GM19193 (cell line): ENCODE data around the gene ADAMTS13.

Experiments used
- POLR2A ChIP-seq: IDR thresholded peaks from 4 replicates; pipeline ENCODE4 v1.6.1; 2011; ENCODE audit not compliant: insufficient read depth, insufficient read length; ENCODE audit errors: extremely low read depth

The ADAMTS13 gene

DNA sequence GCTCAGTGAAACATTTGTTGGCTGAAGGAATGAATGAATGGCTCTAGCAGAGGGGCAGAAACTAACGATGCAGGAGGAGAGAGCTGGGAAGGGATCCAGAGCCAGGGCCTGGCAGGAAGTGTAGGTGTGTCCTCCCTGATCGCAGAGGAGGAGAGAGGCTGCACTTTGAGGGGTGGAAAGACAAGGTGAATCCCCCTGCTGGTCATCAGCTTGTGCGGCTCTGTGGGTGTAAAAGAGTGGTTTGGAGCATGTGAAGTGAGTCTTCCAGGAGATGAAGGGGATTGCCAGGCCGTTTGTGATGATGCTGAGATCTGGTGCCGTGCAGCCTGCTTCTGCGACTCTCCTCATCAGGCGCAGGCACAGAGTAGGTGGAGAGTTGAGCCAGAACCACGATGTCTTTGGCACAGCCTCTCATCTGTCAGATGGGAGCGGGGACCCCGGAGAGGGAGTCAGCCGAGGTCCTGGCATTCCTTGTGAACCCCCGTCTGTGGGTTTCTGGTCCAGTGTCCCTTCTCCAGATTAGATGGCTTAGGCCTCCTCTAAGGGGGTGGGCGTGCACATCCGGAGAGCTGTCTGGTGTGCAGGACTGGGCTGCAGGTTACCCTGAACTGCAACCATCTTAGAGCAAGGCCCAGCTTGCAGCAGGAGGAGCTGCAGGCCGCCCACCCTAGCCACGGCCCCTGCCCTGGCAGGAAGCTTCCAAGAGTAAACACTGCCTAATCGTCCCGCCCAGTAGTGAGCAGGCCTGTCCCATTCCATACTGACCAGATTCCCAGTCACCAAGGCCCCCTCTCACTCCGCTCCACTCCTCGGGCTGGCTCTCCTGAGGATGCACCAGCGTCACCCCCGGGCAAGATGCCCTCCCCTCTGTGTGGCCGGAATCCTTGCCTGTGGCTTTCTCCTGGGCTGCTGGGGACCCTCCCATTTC is at the start of gene ADAMTS13:
ADAMTS13 (plus strand) TSS at position 753 of the 928 bp plus-strand sequence; CDS start at position 830, 77 bp downstream.
- TF ChIP-seq POLR2A, result no peak

DNA sequence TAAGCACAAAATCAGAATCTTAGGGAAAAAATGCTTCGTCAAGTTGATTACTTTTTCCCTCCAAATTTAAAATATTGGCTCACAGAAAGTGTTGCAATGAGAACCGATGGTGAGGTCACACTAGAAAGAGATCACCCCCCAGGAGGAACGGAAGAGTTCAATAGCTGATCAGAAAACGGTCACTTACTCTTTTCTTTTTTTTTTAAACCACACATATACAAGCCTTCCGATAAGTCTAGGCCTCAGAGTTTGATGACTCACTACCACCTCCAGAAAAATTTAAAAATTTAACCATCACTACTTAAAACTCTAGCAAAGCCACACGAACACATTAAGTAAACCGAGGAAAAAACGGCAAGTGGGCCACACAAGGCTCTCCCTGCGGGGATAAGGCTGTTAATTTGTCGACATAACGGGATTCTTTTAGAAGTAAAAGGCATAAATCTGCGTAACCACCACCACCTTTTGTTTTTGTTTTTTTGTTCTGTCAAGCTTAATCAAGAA is 47.5 kb upstream of the ADAMTS13 start:
- no peak for TF ChIP-seq POLR2A

DNA sequence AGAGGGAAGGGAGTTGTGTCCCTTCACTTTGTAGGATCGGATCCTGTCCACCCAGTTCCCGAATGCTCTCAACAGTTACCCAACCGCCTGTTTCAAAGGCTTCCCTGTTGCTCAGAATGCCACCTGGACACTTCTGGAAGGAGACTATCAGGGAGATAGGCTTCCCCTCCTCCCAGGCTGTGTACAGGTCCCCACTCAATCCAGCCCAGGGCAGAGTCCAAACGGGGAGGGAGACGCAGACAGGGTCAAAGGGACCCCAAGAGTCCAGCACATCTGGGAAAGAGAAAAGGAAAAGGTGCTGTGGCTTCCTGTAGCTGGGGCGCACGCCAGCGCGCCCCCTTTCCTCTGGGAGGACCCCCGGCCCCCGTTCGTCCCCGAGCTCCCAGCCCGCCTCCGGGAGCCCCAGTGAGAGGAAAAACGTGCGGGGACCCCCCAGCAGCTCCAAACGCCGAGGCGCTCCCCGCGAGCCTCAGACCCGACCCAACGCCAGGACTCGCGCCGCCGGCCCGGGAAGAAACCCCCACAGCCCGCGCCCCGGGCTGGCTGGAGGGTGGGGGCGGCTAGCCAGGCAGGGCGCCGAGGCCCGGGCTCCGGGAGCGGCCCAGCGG is 46.9 kb upstream of the ADAMTS13 start:
- TF ChIP-seq POLR2A, result no peak

DNA sequence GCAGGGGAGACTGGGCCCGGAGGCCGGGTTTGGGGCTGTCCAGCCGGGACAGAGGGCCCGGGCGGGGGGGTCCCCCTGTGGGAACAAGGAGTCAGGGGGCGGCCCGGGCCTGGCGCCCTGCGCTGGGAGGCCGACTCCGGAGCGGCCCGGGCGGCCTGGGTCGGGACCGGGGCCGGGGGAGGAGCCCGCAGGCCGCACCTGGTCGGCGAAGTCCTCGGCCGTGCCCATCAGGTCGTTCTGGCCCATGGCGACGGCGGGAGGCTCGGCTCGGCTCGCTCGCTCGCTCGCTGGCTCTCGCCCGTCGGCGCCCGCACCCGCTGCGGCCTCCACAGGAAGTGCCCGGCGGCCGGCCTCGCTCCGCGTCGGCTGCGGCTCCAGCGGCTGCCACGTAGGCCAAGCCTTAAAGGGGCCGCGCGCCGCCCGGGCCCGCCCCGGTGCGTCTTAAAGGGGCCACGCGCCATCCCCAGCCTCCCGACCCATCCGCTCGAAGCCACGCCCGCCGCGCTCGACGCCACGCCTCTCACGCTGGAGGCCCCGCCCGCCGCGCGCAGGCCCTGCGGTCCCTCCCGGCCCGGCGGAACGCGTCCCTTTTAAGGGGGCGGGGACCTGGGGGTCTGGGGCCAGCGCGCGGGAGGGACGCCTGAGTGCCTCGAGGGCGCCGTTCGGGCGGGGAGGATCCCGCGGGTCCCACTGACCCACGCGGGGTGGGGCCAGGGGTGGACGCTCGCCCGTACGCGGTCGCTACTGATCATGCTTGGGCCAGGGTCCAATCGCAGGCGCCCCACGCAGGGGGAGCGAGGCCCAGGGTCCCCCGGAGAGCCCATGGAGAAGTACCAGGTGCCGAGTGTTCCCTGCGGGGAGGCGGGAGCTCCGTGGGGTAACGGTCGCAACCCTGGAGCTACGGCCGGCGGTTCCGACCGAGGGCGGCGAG is 46.2 kb upstream of the ADAMTS13 start, which contains the start of the genes STKLD1 and SURF4:
STKLD1 (plus strand) TSS at position 643 of the 931 bp plus-strand sequence; CDS start at position 751, 108 bp downstream.
SURF4 (minus strand) TSS at position 337 of the 931 bp plus-strand sequence; CDS start at position 246, 91 bp downstream.
- TF ChIP-seq POLR2A, result peak; percentile 88

DNA sequence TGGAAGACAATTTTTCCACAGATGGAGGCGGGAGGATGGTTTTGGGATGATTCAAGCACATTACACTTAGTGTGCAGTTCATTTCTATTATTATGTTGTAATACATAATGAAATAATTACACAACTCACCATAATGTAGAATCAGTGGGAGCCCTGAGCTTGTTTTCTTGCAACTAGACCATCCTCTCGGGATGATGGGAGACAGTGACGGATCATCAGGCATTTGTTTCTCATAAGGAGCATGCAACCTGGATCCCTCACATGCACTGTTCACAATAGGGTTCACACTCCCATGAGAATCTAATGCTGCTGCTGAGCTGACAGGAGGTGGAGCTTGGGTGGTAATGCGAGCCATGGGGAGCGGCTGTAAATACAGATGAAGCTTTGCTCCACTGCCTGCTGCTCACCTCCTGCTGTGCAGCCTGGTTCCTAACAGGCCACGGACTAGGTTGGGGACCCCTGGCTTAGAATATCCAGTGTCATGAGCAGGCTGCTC is 44.4 kb upstream of the ADAMTS13 start:
- no peak for TF ChIP-seq POLR2A

DNA sequence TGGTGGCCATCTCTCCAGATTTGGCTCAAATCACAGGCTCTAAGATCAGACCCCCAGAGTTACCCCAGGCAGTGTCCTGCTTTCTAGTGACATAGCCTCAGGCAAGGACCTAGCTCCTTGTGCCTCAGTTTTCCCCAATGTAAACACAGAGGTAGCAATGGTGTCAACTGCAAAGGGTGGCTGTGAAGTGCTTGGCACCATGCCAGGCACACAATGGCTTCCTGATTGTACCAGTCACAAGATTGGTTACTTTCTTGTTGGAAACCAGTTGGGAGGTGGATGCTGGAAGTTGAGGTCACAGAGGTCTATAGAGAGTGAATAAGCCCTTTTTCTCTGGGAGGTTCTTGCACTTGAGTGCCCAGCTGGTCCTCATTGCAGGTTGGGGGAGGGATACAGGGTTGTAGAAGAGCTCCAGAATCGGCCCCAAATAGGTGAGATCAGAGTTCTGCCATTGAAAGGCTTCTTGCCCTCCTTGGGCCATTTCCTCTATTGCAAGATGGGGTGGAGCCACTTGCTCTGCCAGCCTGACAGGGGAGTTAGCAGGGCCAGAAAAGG is 43.7 kb upstream of the ADAMTS13 start:
- TF ChIP-seq POLR2A, result no peak

DNA sequence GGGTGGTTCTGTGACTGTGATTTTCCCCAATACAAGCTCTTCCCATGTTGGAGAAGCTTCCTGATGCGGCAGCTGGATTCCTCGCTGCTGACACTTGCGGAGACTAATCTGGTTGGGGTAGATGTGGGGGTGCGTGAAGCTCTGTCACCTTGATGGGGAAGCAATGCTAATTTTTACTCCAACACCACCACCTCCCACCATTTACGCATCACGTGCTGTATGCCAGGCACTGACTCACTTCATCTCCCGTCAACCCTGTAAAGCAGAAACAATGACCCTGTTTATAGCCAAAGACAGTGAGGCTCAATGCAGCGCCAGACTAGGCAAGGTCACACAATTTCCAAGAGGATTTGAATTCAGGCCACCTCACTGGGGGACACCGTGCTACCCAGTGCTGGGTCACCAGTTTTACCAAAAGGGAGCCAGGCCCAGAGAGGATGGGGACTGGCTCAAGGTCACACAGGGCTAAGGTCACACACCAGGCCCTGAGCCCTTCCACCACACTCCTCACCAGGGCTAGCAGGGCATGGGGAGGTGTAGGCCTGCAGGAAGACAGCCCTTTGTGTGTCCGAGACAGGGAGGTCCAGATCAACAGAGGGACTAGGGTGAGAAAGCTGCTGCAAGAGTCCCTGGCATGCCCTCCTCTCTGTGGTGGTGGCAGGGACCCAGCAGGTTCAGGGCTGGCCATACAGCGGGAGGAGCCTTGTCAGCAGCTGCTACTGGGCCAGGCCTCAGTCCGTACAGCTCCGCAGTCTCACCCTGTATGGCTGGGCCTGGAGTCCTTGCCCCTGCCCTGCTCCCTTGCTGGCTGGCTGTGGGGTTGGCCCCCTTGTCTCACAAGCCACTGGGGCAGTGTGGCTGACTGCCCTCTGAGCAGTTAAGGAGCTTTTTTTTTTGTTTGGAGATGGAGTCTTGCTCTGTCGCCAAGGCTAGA is 42.7 kb upstream of the ADAMTS13 start:
- TF ChIP-seq POLR2A, result no peak

DNA sequence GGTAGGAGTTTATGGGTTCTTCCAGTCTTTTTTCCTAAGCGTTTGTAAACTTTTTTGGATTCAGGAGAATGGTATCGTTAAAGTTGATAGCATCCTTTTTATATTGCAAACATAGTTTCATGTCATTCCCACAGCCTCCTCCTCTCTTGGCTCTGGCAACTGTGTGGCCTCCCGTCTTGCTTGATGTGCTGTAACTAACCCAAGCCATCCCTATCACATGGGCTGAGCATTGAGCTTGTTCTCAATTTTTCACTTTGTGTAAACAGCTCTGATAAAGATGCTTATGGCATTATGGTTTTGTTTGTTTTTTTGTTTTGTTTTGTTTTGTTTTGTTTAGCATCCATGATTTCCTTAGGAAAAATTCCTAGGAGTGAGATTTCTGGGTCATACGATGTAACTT is 41.4 kb upstream of the ADAMTS13 start:
- no peak for TF ChIP-seq POLR2A

DNA sequence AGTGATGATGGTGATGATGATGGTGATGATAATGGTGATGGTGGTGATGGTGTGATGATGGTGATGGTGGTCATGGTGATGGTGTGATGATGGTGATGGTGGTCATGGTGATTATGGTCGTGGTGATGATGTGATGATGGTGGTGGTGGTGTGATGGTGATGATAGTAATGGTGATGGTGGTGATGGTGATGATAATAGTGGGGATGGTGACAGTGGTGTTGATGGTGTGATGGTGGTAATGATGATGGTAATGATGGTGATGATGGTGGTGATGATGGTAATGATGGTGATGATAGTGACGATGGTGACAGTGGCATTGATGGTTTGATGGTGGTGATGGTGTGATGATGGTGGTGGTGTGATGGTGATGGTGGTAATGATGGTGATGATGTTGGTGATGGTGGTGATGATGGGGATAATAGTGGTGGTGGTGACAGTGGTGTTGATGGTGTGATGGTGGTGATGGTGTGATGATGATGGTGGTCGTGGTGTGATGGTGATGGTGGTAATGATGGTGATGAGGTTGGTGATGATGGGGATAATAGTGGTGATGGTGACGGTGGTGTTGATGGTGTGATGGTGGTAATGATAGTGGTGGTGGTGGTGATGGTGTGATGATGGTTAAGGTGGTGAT is 39.5 kb upstream of the ADAMTS13 start:
- TF ChIP-seq POLR2A, result no peak

DNA sequence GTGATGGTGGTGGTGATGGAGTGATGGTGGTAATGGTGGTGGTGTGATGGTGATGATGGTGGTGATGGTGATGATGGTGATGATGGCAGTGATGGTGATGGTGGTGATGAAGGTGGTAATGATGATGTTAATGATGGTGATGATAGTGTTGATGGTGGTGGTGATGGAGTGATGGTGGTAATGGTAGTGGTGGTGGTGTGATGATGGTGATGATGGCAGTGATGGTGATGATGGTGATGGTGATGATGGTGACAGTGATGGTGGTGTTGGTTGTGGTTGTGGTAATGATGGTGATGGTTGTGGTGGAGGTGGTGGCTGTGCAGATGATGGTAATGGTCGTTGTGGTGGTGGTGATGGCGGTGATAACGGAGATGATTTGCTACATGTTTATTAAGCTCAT is 38.7 kb upstream of the ADAMTS13 start:
- TF ChIP-seq POLR2A, result no peak

DNA sequence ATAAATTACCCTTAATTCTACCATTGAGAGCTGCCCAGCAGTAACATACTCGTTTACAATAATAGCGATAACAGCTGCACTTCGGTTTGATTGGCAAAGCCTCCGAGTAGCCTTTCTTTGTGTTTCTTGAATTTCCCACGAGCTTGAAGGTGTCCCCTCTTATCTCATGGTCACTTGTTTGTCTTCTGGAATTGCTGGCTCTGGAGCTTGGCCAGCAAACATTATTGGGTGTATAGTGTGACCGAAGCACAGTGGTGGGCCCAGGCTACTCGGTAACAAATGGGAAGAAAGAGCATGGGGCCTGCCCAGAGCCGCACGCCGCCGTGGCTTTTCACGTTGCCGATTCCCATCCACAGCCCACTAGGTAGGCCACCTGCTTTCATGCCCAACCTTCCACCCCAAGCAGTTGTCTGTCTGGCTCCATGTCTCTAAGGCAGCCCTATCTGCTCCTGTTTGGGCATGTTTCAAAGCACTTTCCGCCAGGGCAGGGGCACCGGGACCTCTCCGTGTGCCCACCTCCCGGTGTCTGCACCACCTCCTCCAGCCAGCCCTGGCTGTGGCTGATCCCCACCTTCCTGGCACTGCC is 37.3 kb upstream of the ADAMTS13 start:
- TF ChIP-seq POLR2A, result no peak

DNA sequence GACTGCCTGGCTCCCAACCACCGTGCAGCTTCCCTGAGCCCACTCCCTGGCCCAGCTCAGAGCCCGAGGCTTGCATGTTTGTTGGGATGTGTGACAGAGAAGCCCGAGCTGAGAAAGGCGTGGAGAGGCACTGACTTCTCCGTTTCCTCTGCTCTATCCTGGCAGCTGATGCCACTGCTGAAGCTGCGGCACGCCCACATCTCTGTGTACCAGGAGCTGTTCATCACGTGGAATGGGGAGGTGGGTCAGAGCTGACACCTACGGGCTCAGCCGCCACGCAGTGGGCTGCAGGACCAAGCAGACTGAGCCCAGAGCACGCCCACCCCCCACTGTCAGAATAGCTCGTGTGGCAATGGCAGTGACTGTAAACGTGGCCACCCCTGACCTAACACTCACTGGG is 36.7 kb upstream of the ADAMTS13 start:
- TF ChIP-seq POLR2A, result no peak

DNA sequence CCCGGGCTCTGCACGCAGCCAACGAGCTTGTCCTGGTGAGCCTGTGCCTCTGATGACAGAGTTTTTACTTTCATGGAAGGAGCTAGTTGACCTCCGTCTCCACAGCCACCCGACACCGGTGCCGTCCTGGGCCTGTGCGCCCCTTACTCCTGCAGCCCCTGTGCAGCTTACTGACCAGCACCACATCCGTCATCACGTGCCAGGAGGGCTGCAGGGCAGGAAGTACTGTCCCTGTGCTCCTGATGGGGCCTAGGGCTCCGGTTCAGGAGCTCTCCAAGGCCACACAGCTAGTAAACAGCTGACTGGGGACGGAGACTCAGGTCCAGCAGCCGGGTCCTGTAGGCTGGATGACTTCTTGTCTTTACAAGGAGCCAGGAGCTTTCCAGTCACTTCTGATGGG is 35.8 kb upstream of the ADAMTS13 start:
- no peak for TF ChIP-seq POLR2A

DNA sequence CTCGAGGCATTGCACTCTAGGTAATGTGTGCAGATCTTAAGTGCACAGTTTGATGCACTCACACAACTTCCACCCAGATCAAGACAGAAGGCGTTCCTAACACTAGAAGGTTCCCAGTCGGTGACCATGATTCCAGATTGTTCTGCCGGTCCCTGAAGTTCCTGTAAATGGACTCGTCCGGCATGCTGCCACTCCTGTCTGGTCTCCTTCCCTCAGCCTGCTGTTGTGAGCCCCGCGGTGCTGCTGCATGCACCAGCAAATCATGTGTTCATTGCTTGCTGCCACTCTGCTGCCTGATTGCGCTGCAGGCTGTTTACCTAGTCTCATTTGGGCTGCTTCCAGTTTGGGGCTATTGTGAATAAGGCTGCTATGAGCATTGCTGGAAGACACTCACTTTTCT is 34.5 kb upstream of the ADAMTS13 start:
- TF ChIP-seq POLR2A, result no peak
